Activated T-cell treated with anti-CD3 and anti-CD28 coated beads, Interleukin-2, amount 50 U/mL, for 24 hours (primary cell): ENCODE data around the gene GNG5.

ENCODE experiments used
- DNase-seq: peaks from one replicate; pipeline ENCODE4 v3.0.0-alpha.2; 2020
- H3K27ac Mint-ChIP-seq: 2 replicates; pipeline ENCODE4 v1.8.0; 2020; ENCODE audit warnings: mild to moderate bottlenecking, mixed read lengths
- H3K27me3 Mint-ChIP-seq: 2 replicates; pipeline ENCODE4 v1.8.0; 2020; ENCODE audit warnings: mixed read lengths
- H3K36me3 Mint-ChIP-seq: 2 replicates; pipeline ENCODE4 v1.8.0; 2020; ENCODE audit warnings: low read depth, mixed read lengths
- H3K4me1 Mint-ChIP-seq: 2 replicates; pipeline ENCODE4 v1.8.0; 2020; ENCODE audit warnings: low read depth, mixed read lengths
- H3K4me3 Mint-ChIP-seq: 2 replicates; pipeline ENCODE4 v1.8.0; 2020; ENCODE audit warnings: mild to moderate bottlenecking, moderate library complexity, mixed read lengths
- H3K9me3 Mint-ChIP-seq: 2 replicates; pipeline ENCODE4 v1.8.0; 2020; ENCODE audit warnings: mixed read lengths

The GNG5 gene

GRCh38 chr1:84504580-84505492, 1.5 kb downstream of the GNG5 start:
- Mint-ChIP-seq H3K27me3 (no peaks in the 10 kb centered on the region), H3K4me1 (peaks cover 52% of the 10 kb centered on the region), H3K9me3 (peaks cover 8% of the 10 kb centered on the region), H3K4me3 (peak overlapping the region; percentile 97), H3K36me3 (peaks cover 60% of the 10 kb centered on the region), H3K27ac (peak overlapping the region; percentile 97)
- DNase-seq: no peak

- no peak for DNase-seq
- Mint-ChIP-seq H3K36me3 (peaks cover 78% of the 10 kb centered on the region), H3K4me1 (peaks cover 57% of the 10 kb centered on the region), H3K4me3 (peak overlapping the region; percentile 97), H3K27me3 (no peaks in the 10 kb centered on the region), H3K9me3 (no peaks in the 10 kb centered on the region), H3K27ac (no peak overlapping the region)
These were observed 3.5 kb downstream of the GNG5 start for GRCh38 chr1:84502927-84503326.

- Mint-ChIP-seq H3K4me3 (no peak overlapping the region), H3K27me3 (no peaks in the 10 kb centered on the region), H3K9me3 (no peaks in the 10 kb centered on the region), H3K36me3 (peaks cover 94% of the 10 kb centered on the region), H3K27ac (peak overlapping the region; percentile 58), H3K4me1 (peaks cover 50% of the 10 kb centered on the region)
- DNase-seq: no peak
These were observed 8.6 kb downstream of the GNG5 start for GRCh38 chr1:84497631-84498275.

GRCh38 chr1:84496498-84496897, 9.9 kb downstream of the GNG5 start:
- Mint-ChIP-seq H3K27ac (no peak overlapping the region), H3K36me3 (peaks cover 97% of the 10 kb centered on the region)
- DNase-seq: no peak

GRCh38 chr1:84493747-84494146, 12.6 kb downstream of the GNG5 start:
- peak overlapping the region; percentile 34 for H3K27ac Mint-ChIP-seq
- DNase-seq: no peak
- peaks cover 25% of the 10 kb centered on the region for H3K4me1 Mint-ChIP-seq
- H3K36me3 Mint-ChIP-seq: peaks cover 97% of the 10 kb centered on the region
- no peaks in the 10 kb centered on the region for H3K9me3 Mint-ChIP-seq
- H3K27me3 Mint-ChIP-seq: no peaks in the 10 kb centered on the region
- H3K4me3 Mint-ChIP-seq: no peak overlapping the region

More at GRCh38 chr1:84496498-84496897, 9.9 kb downstream of the GNG5 start:
- H3K9me3 Mint-ChIP-seq: no peaks in the 10 kb centered on the region
- H3K4me1 Mint-ChIP-seq: peaks cover 42% of the 10 kb centered on the region
- no peaks in the 10 kb centered on the region for H3K27me3 Mint-ChIP-seq
- no peak overlapping the region for H3K4me3 Mint-ChIP-seq

GRCh38 chr1:84492726-84493125, 13.7 kb downstream of the GNG5 start:
- DNase-seq: no peak
- Mint-ChIP-seq H3K27me3 (no peaks in the 10 kb centered on the region), H3K27ac (peak overlapping the region; percentile 14), H3K4me1 (peaks cover 24% of the 10 kb centered on the region), H3K4me3 (no peak overlapping the region), H3K9me3 (no peaks in the 10 kb centered on the region), H3K36me3 (peaks cover 93% of the 10 kb centered on the region)

- H3K4me3 Mint-ChIP-seq: no peak overlapping the region
- no peak overlapping the region for H3K27ac Mint-ChIP-seq
- peaks cover 92% of the 10 kb centered on the region for H3K36me3 Mint-ChIP-seq
- H3K4me1 Mint-ChIP-seq: peaks cover 33% of the 10 kb centered on the region
- DNase-seq: no peak
- no peaks in the 10 kb centered on the region for H3K27me3 Mint-ChIP-seq
- H3K9me3 Mint-ChIP-seq: peaks cover 3% of the 10 kb centered on the region
These were observed 16.6 kb downstream of the GNG5 start for GRCh38 chr1:84489766-84490165.

- no peaks in the 10 kb centered on the region for H3K27me3 Mint-ChIP-seq
- peaks cover 94% of the 10 kb centered on the region for H3K36me3 Mint-ChIP-seq
- H3K27ac Mint-ChIP-seq: peak overlapping the region; percentile 59
- no peak overlapping the region for H3K4me3 Mint-ChIP-seq
- peaks cover 37% of the 10 kb centered on the region for H3K4me1 Mint-ChIP-seq
- peaks cover 3% of the 10 kb centered on the region for H3K9me3 Mint-ChIP-seq
- no peak for DNase-seq
These were observed 18.3 kb downstream of the GNG5 start for GRCh38 chr1:84488107-84488506.

- H3K4me1 Mint-ChIP-seq: peaks cover 54% of the 10 kb centered on the region
- no peak overlapping the region for H3K27ac Mint-ChIP-seq
- H3K27me3 Mint-ChIP-seq: peaks cover 10% of the 10 kb centered on the region
- DNase-seq: no peak
- H3K9me3 Mint-ChIP-seq: peaks cover 16% of the 10 kb centered on the region
- peaks cover 79% of the 10 kb centered on the region for H3K36me3 Mint-ChIP-seq
- H3K4me3 Mint-ChIP-seq: peak overlapping the region; percentile 98
These were observed 25.1 kb downstream of the GNG5 start for GRCh38 chr1:84481317-84481716.

- H3K27me3 Mint-ChIP-seq: peaks cover 13% of the 10 kb centered on the region
- H3K4me1 Mint-ChIP-seq: peaks cover 48% of the 10 kb centered on the region
- H3K9me3 Mint-ChIP-seq: peaks cover 13% of the 10 kb centered on the region
- H3K4me3 Mint-ChIP-seq: peak overlapping the region; percentile 98
- H3K36me3 Mint-ChIP-seq: peaks cover 73% of the 10 kb centered on the region
- DNase-seq: no peak
- H3K27ac Mint-ChIP-seq: peak overlapping the region; percentile 14
These were observed 25.7 kb downstream of the GNG5 start for GRCh38 chr1:84480650-84481049.

- peaks cover 44% of the 10 kb centered on the region for H3K4me1 Mint-ChIP-seq
- H3K27me3 Mint-ChIP-seq: peaks cover 17% of the 10 kb centered on the region
- peaks cover 66% of the 10 kb centered on the region for H3K36me3 Mint-ChIP-seq
- DNase-seq: no peak
- H3K4me3 Mint-ChIP-seq: peak overlapping the region; percentile 98
- H3K27ac Mint-ChIP-seq: peak overlapping the region; percentile 99
- peaks cover 13% of the 10 kb centered on the region for H3K9me3 Mint-ChIP-seq
These were observed 26.4 kb downstream of the GNG5 start for GRCh38 chr1:84479998-84480397.

GRCh38 chr1:84478876-84479868, 27.2 kb downstream of the GNG5 start, which contains the start of gene RPF1:
RPF1 (plus strand) TSS chr1:84479266; CDS start chr1:84479282, 16 bp downstream.
- H3K4me3 Mint-ChIP-seq: peak within 1 kb of the TSS; percentile 98
- H3K27ac Mint-ChIP-seq: peak within 1 kb of the TSS; percentile 99
- peaks cover 13% of the 10 kb centered on the region for H3K9me3 Mint-ChIP-seq
- peaks cover 42% of the 10 kb centered on the region for H3K4me1 Mint-ChIP-seq
- peaks cover 58% of the 10 kb centered on the region for H3K36me3 Mint-ChIP-seq
- H3K27me3 Mint-ChIP-seq: peaks cover 24% of the 10 kb centered on the region
- peak; percentile 86 for DNase-seq

GRCh38 chr1:84476225-84476624, 30.2 kb downstream of the GNG5 start:
- Mint-ChIP-seq H3K27ac (no peak overlapping the region), H3K4me1 (peaks cover 19% of the 10 kb centered on the region), H3K36me3 (peaks cover 28% of the 10 kb centered on the region), H3K4me3 (no peak overlapping the region), H3K9me3 (peaks cover 13% of the 10 kb centered on the region), H3K27me3 (peaks cover 45% of the 10 kb centered on the region)
- DNase-seq: no peak

GRCh38 chr1:84467298-84467697, 39.1 kb downstream of the GNG5 start:
- peaks cover 66% of the 10 kb centered on the region for H3K27me3 Mint-ChIP-seq
- H3K36me3 Mint-ChIP-seq: no peaks in the 10 kb centered on the region
- no peaks in the 10 kb centered on the region for H3K9me3 Mint-ChIP-seq
- no peak overlapping the region for H3K4me3 Mint-ChIP-seq
- H3K4me1 Mint-ChIP-seq: no peaks in the 10 kb centered on the region
- no peak overlapping the region for H3K27ac Mint-ChIP-seq
- DNase-seq: no peak
